ENCODE data around the gene TH. TPM values are rescaled to one million over a fixed set of nuclear protein-coding genes. Genes with fewer than 3 reads are reported as not detected.

The TH gene
- total RNA-seq, 1 donor, result not detected

- H3K27ac ChIP-seq (ENCODE audit: low read depth, low read length), result no peak overlapping the region
- no peak overlapping the region for H3K4me3 ChIP-seq (ENCODE audit: insufficient read depth, low read length)
- H3K36me3 ChIP-seq (ENCODE audit: insufficient read depth, low read length), result no peaks in the 10 kb centered on the region
- no peak for DNase-seq (ENCODE audit: insufficient read length, low spot score, missing footprints)
- H2AFZ ChIP-seq (ENCODE audit: low read length), result no peak overlapping the region
- H3K4me1 ChIP-seq (ENCODE audit: insufficient read depth, low read length), result no peaks in the 10 kb centered on the region
- H3K27me3 ChIP-seq (ENCODE audit: insufficient read depth, low read length), result peaks cover 43% of the 10 kb centered on the region
- H3K79me2 ChIP-seq (ENCODE audit: insufficient read depth, low read length), result no peaks in the 10 kb centered on the region
- peak; percentile 73 for TF ChIP-seq CTCF (IDR thresholded peaks at IDR 0.05; ENCODE audit: extremely low read depth, low read depth, low read length)
- no peaks in the 10 kb centered on the region for H3K9me3 ChIP-seq (ENCODE audit: low read depth, low read length)
- peaks cover 8% of the 10 kb centered on the region for H4K20me1 ChIP-seq (ENCODE audit: insufficient read depth, low read length)
- H3K4me2 ChIP-seq (ENCODE audit: insufficient read depth, low read length), result no peak overlapping the region
Observed at GRCh38 chr11:2149864-2150847, 21.5 kb downstream of the TH start.

- no peak for TF ChIP-seq CTCF (IDR thresholded peaks at IDR 0.05; ENCODE audit: extremely low read depth, low read depth, low read length)
- H3K79me2 ChIP-seq (ENCODE audit: insufficient read depth, low read length), result no peaks in the 10 kb centered on the region
- H2AFZ ChIP-seq (ENCODE audit: low read length), result no peak overlapping the region
- H3K27ac ChIP-seq (ENCODE audit: low read depth, low read length), result no peak overlapping the region
- H3K4me1 ChIP-seq (ENCODE audit: insufficient read depth, low read length), result no peaks in the 10 kb centered on the region
- no peaks in the 10 kb centered on the region for H3K9me3 ChIP-seq (ENCODE audit: low read depth, low read length)
- DNase-seq (ENCODE audit: insufficient read length, low spot score, missing footprints), result no peak
- peaks cover 50% of the 10 kb centered on the region for H3K27me3 ChIP-seq (ENCODE audit: insufficient read depth, low read length)
- no peaks in the 10 kb centered on the region for H3K36me3 ChIP-seq (ENCODE audit: insufficient read depth, low read length)
- peaks cover 8% of the 10 kb centered on the region for H4K20me1 ChIP-seq (ENCODE audit: insufficient read depth, low read length)
- H3K4me3 ChIP-seq (ENCODE audit: insufficient read depth, low read length), result no peak overlapping the region
- H3K4me2 ChIP-seq (ENCODE audit: insufficient read depth, low read length), result no peak overlapping the region
Observed at GRCh38 chr11:2149460-2149859, 22.2 kb downstream of the TH start.

GRCh38 chr11:2148595-2148994, 23.0 kb downstream of the TH start:
- H3K4me2 ChIP-seq (ENCODE audit: insufficient read depth, low read length), result no peak overlapping the region
- H3K4me1 ChIP-seq (ENCODE audit: insufficient read depth, low read length), result no peaks in the 10 kb centered on the region
- no peak for DNase-seq (ENCODE audit: insufficient read length, low spot score, missing footprints)
- H4K20me1 ChIP-seq (ENCODE audit: insufficient read depth, low read length), result peaks cover 8% of the 10 kb centered on the region
- H3K4me3 ChIP-seq (ENCODE audit: insufficient read depth, low read length), result no peak overlapping the region
- no peaks in the 10 kb centered on the region for H3K36me3 ChIP-seq (ENCODE audit: insufficient read depth, low read length)
- H3K9me3 ChIP-seq (ENCODE audit: low read depth, low read length), result no peaks in the 10 kb centered on the region
- no peak overlapping the region for H3K27ac ChIP-seq (ENCODE audit: low read depth, low read length)
- peaks cover 58% of the 10 kb centered on the region for H3K27me3 ChIP-seq (ENCODE audit: insufficient read depth, low read length)
- no peaks in the 10 kb centered on the region for H3K79me2 ChIP-seq (ENCODE audit: insufficient read depth, low read length)
- TF ChIP-seq CTCF (IDR thresholded peaks at IDR 0.05; ENCODE audit: extremely low read depth, low read depth, low read length), result no peak
- H2AFZ ChIP-seq (ENCODE audit: low read length), result no peak overlapping the region

- H3K27ac ChIP-seq (ENCODE audit: low read depth, low read length), result no peak overlapping the region
- H2AFZ ChIP-seq (ENCODE audit: low read length), result no peak overlapping the region
- TF ChIP-seq CTCF (IDR thresholded peaks at IDR 0.05; ENCODE audit: extremely low read depth, low read depth, low read length), result no peak
- H3K36me3 ChIP-seq (ENCODE audit: insufficient read depth, low read length), result no peaks in the 10 kb centered on the region
- no peak overlapping the region for H3K4me3 ChIP-seq (ENCODE audit: insufficient read depth, low read length)
- no peak for DNase-seq (ENCODE audit: insufficient read length, low spot score, missing footprints)
- peaks cover 7% of the 10 kb centered on the region for H3K4me1 ChIP-seq (ENCODE audit: insufficient read depth, low read length)
- no peak overlapping the region for H3K4me2 ChIP-seq (ENCODE audit: insufficient read depth, low read length)
- H3K79me2 ChIP-seq (ENCODE audit: insufficient read depth, low read length), result no peaks in the 10 kb centered on the region
- H3K27me3 ChIP-seq (ENCODE audit: insufficient read depth, low read length), result peaks cover 69% of the 10 kb centered on the region
- H3K9me3 ChIP-seq (ENCODE audit: low read depth, low read length), result no peaks in the 10 kb centered on the region
- peaks cover 12% of the 10 kb centered on the region for H4K20me1 ChIP-seq (ENCODE audit: insufficient read depth, low read length)
Observed at GRCh38 chr11:2147391-2147790, 24.2 kb downstream of the TH start.

Measured in osteoblast (primary cell).